ENCODE data around the gene RNF212.

The RNF212 gene

GRCh38 chr4:1077711-1078477, 35.5 kb downstream of the RNF212 start:
- peaks cover 15% of the 10 kb centered on the region for H3K27me3 ChIP-seq (replicated peaks; ENCODE audit: control insufficient read depth, insufficient read depth, low read length)
- no peak for DNase-seq (ENCODE audit: low read depth)
- no peaks in the 10 kb centered on the region for H3K36me3 ChIP-seq (ENCODE audit: control insufficient read depth, insufficient read depth, low read length, severe bottlenecking)
- H3K9ac ChIP-seq (ENCODE audit: low read length) = no peak overlapping the region
- peaks cover 14% of the 10 kb centered on the region for H3K4me1 ChIP-seq (ENCODE audit: control insufficient read depth, insufficient read depth, low read length)
- no peak overlapping the region for H3K4me3 ChIP-seq (ENCODE audit: low read length)
- no peaks in the 10 kb centered on the region for H3K9me3 ChIP-seq (ENCODE audit: control insufficient read depth, low read length)

DNA sequence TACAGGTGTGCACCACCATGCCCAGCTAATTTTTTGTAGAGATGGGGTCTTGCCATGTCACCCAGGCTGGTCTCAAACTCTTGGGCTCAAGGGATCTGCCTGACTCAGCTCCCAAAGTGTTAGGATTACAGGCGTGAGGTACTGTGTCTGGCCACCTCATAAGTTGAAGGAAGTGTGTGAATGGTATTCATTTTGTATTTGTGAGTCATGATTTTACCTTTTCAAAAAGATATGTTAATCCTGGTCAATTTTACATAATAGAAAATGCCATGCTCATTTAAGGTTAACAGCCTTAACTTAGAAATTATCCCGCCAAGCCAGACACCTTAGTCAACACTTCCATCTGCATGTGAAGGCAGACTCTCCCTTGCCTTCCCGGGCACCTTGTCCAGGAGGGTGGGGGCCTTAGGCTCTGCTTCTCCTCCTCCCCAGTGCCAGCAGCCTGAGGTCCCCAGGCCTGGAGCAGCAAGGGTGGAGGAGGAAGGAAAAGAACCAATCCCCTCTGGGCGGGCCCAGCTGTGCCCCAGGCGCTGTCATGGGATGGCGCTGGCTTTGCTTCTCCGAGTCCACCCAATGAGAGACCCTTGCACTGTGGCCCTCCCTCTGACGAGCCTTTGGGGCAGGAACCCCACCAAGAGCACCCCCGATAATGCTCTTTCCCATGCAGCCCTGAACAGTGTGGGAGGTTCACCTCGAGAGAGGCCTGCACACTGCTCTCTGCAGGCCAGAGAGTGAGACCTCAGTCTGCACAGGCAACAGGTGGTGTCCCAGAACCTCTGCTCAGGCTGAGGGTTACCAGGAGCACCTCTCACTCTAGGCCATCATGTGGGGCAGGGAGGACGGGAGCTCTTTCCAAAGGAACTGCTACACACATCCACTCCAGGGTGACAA, 37.3 kb downstream of the RNF212 start:
- no peak for DNase-seq (ENCODE audit: low read depth)
- no peak overlapping the region for H3K9ac ChIP-seq (ENCODE audit: low read length)
- H3K4me1 ChIP-seq (ENCODE audit: control insufficient read depth, insufficient read depth, low read length) = peaks cover 3% of the 10 kb centered on the region
- peaks cover 15% of the 10 kb centered on the region for H3K27me3 ChIP-seq (replicated peaks; ENCODE audit: control insufficient read depth, insufficient read depth, low read length)
- no peak overlapping the region for H3K4me3 ChIP-seq (ENCODE audit: low read length)
- H3K36me3 ChIP-seq (ENCODE audit: control insufficient read depth, insufficient read depth, low read length, severe bottlenecking) = no peaks in the 10 kb centered on the region
- H3K9me3 ChIP-seq (ENCODE audit: control insufficient read depth, low read length) = no peaks in the 10 kb centered on the region

DNA sequence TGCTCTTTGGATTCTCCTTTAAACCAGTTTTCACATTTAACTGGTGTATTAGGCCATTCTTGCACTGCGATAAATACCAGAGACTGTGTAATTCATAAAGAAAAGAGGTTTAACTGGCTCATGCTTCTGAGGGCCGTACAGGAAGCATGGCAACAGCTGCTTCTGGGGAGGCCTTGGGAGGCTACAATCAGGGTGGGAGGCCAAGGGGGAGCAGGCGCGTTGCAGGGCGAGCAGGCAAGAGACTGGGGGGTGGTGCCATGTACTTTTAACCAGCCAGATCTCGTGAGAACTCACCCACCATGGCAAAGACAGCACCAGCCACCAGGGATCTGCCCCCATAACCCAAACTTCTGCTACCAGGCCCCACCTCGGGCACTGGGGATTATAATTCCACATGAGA, 38.1 kb downstream of the RNF212 start:
- Histone ChIP-seq H3K9ac (ENCODE audit: low read length) (no peak overlapping the region), H3K36me3 (ENCODE audit: control insufficient read depth, insufficient read depth, low read length, severe bottlenecking) (no peaks in the 10 kb centered on the region), H3K27me3 (replicated peaks; ENCODE audit: control insufficient read depth, insufficient read depth, low read length) (peaks cover 15% of the 10 kb centered on the region), H3K4me3 (ENCODE audit: low read length) (no peak overlapping the region), H3K9me3 (ENCODE audit: control insufficient read depth, low read length) (no peaks in the 10 kb centered on the region), H3K4me1 (ENCODE audit: control insufficient read depth, insufficient read depth, low read length) (peaks cover 3% of the 10 kb centered on the region)
- no peak for DNase-seq (ENCODE audit: low read depth)

- H3K4me1 ChIP-seq (ENCODE audit: control insufficient read depth, insufficient read depth, low read length) = peaks cover 3% of the 10 kb centered on the region
- H3K27me3 ChIP-seq (replicated peaks; ENCODE audit: control insufficient read depth, insufficient read depth, low read length) = peaks cover 16% of the 10 kb centered on the region
- no peaks in the 10 kb centered on the region for H3K36me3 ChIP-seq (ENCODE audit: control insufficient read depth, insufficient read depth, low read length, severe bottlenecking)
- no peaks in the 10 kb centered on the region for H3K9me3 ChIP-seq (ENCODE audit: control insufficient read depth, low read length)
- H3K4me3 ChIP-seq (ENCODE audit: low read length) = no peak overlapping the region
- DNase-seq (ENCODE audit: low read depth) = no peak
- no peak overlapping the region for H3K9ac ChIP-seq (ENCODE audit: low read length)
These were observed 39.3 kb downstream of the RNF212 start for GRCh38 chr4:1074077-1074476.

DNA sequence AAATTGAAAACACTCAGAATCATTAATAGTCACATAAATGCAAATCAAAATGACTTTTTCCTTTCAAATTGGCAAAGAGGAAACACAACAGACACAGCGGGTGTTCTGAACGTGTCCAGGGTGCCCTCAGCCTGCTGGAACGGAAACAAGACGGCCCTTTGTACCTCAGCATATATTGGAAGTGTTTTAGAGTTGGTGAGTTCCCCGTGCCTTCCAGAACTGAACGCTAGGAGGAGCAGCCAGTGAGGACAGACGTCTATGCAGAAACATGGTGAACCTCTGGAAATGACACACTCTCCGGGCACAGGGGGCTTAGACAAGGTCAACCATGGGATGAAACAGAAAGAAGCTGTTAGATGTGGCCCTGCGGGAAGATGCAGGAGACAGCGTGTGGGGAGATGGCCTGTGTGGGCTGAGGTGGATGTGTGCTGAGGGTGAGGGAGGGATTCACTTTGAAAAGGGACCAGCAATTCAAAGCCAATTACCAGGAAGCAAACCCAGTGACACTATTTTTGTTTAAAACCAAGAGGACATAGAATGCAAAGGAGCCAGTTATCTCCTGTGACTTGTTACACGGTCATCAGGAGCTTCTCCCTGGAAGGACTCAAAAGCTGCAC, 40.4 kb downstream of the RNF212 start:
- H3K4me1 ChIP-seq (ENCODE audit: control insufficient read depth, insufficient read depth, low read length) = peaks cover 3% of the 10 kb centered on the region
- H3K4me3 ChIP-seq (ENCODE audit: low read length) = no peak overlapping the region
- peaks cover 16% of the 10 kb centered on the region for H3K27me3 ChIP-seq (replicated peaks; ENCODE audit: control insufficient read depth, insufficient read depth, low read length)
- DNase-seq (ENCODE audit: low read depth) = peak; percentile 68
- no peaks in the 10 kb centered on the region for H3K36me3 ChIP-seq (ENCODE audit: control insufficient read depth, insufficient read depth, low read length, severe bottlenecking)
- H3K9me3 ChIP-seq (ENCODE audit: control insufficient read depth, low read length) = no peaks in the 10 kb centered on the region
- H3K9ac ChIP-seq (ENCODE audit: low read length) = no peak overlapping the region

DNA sequence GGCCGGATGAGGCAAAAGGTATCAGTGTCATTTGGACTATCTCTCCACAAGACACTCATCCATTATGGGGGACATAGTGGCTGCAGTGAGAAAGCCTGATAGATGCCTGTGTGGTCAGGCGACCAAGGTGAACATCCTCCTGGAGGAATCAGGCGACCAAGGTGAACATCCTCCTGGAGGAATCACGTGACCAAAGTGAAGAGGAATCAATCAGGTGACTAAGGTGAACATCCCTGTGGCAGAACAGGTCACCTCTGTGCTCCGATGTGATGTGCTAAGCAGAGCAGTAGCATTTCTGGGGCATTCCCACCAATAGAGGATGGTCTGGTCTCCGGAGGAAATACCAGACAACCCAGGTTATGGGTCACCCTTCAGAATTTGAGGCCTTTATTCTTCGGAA, 44.0 kb downstream of the RNF212 start:
- H3K4me3 ChIP-seq (ENCODE audit: low read length) = no peak overlapping the region
- H3K36me3 ChIP-seq (ENCODE audit: control insufficient read depth, insufficient read depth, low read length, severe bottlenecking) = no peaks in the 10 kb centered on the region
- no peaks in the 10 kb centered on the region for H3K9me3 ChIP-seq (ENCODE audit: control insufficient read depth, low read length)
- peaks cover 3% of the 10 kb centered on the region for H3K4me1 ChIP-seq (ENCODE audit: control insufficient read depth, insufficient read depth, low read length)
- peaks cover 14% of the 10 kb centered on the region for H3K27me3 ChIP-seq (replicated peaks; ENCODE audit: control insufficient read depth, insufficient read depth, low read length)
- DNase-seq (ENCODE audit: low read depth) = no peak
- no peak overlapping the region for H3K9ac ChIP-seq (ENCODE audit: low read length)

- peaks cover 13% of the 10 kb centered on the region for H3K4me1 ChIP-seq (ENCODE audit: control insufficient read depth, insufficient read depth, low read length)
- H3K4me3 ChIP-seq (ENCODE audit: low read length) = no peak overlapping the region
- H3K9me3 ChIP-seq (ENCODE audit: control insufficient read depth, low read length) = no peaks in the 10 kb centered on the region
- H3K9ac ChIP-seq (ENCODE audit: low read length) = no peak overlapping the region
- peaks cover 20% of the 10 kb centered on the region for H3K27me3 ChIP-seq (replicated peaks; ENCODE audit: control insufficient read depth, insufficient read depth, low read length)
- H3K36me3 ChIP-seq (ENCODE audit: control insufficient read depth, insufficient read depth, low read length, severe bottlenecking) = no peaks in the 10 kb centered on the region
- no peak for DNase-seq (ENCODE audit: low read depth)
These were observed 47.6 kb downstream of the RNF212 start for GRCh38 chr4:1065732-1066131.

GRCh38 chr4:1062419-1062818, 50.9 kb downstream of the RNF212 start:
- DNase-seq (ENCODE audit: low read depth) = no peak
- H3K4me3 ChIP-seq (ENCODE audit: low read length) = no peak overlapping the region
- peaks cover 14% of the 10 kb centered on the region for H3K27me3 ChIP-seq (replicated peaks; ENCODE audit: control insufficient read depth, insufficient read depth, low read length)
- H3K4me1 ChIP-seq (ENCODE audit: control insufficient read depth, insufficient read depth, low read length) = peaks cover 13% of the 10 kb centered on the region
- no peaks in the 10 kb centered on the region for H3K9me3 ChIP-seq (ENCODE audit: control insufficient read depth, low read length)
- no peak overlapping the region for H3K9ac ChIP-seq (ENCODE audit: low read length)
- no peaks in the 10 kb centered on the region for H3K36me3 ChIP-seq (ENCODE audit: control insufficient read depth, insufficient read depth, low read length, severe bottlenecking)

DNA sequence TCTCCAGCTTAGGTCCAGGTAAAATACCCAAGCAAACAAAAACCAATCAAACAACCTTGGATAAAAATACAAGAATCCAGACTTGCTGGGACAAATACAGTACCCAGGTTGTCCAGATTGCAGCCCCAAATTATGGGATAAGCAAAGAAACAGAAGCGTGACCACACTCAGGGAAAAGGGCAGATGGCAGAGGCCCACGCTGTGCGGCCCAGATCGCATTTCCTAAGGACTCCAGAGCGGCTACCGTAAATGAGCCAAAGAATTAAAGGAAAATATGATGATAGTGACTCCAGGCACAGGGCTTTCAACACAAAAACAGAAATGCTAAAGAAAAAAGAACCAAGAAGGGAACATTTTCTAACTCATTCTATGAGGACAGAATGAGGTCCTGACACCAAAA, 51.6 kb downstream of the RNF212 start:
- H3K27me3 ChIP-seq (replicated peaks; ENCODE audit: control insufficient read depth, insufficient read depth, low read length) = peaks cover 12% of the 10 kb centered on the region

DNA sequence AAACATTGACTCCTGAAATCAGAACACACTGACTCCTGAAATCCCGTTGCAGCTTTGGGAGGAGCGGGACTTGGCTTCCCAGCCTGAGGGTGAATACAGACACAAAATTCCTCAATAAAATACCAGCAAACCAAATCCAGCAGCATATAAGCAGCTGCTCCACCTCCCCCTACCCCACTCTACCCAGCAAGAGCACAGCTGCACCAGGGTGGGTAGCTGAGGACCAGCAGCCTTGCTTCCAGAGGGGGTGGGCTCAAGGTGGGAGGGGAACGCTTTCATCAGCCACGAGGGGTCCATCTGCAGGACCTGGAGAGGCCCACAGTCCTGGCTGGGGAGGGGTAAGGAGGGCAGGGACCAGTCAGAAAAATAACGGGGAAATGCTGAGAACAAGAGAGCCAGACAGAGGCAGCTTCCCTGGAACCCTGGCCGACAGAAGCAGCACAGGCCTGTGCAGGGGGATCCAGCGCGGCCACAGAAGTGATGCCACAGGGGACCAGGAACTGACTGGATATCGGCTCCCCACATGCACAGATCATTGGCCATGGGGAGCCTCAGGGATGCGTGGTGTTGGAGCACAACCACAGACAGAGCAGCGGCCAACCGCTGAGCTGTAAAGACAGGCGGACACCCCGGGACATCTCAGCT, 52.2 kb downstream of the RNF212 start:
- Histone ChIP-seq H3K4me3 (ENCODE audit: low read length) (no peak overlapping the region), H3K36me3 (ENCODE audit: control insufficient read depth, insufficient read depth, low read length, severe bottlenecking) (no peaks in the 10 kb centered on the region), H3K27me3 (replicated peaks; ENCODE audit: control insufficient read depth, insufficient read depth, low read length) (peaks cover 8% of the 10 kb centered on the region), H3K9me3 (ENCODE audit: control insufficient read depth, low read length) (no peaks in the 10 kb centered on the region), H3K9ac (ENCODE audit: low read length) (no peak overlapping the region), H3K4me1 (ENCODE audit: control insufficient read depth, insufficient read depth, low read length) (peaks cover 13% of the 10 kb centered on the region)
- no peak for DNase-seq (ENCODE audit: low read depth)

More for the DNA sequence above, 51.6 kb downstream of the RNF212 start:
- Histone ChIP-seq H3K4me1 (ENCODE audit: control insufficient read depth, insufficient read depth, low read length) (peaks cover 13% of the 10 kb centered on the region), H3K36me3 (ENCODE audit: control insufficient read depth, insufficient read depth, low read length, severe bottlenecking) (no peaks in the 10 kb centered on the region), H3K9me3 (ENCODE audit: control insufficient read depth, low read length) (no peaks in the 10 kb centered on the region), H3K4me3 (ENCODE audit: low read length) (no peak overlapping the region), H3K9ac (ENCODE audit: low read length) (no peak overlapping the region)
- DNase-seq (ENCODE audit: low read depth) = no peak

DNA sequence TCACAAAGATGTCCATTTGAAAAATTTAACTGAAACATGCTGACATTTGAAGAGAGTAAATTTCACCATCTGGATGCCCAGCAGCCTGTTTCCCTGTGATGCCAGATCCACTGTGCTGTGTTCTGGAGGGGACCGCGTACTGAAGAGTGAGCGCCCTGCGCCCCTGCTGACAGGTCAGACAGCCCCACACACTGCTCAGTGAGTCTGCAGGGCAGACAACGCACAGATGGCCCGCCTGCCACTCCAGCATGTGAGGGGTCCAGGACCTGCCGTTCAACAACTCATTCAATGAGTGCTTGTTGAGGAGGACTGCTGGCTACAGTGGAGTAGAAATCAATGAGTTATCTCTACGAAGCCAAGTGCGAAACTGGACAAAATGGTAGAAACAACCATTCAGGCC, 52.7 kb downstream of the RNF212 start:
- Histone ChIP-seq H3K4me1 (ENCODE audit: control insufficient read depth, insufficient read depth, low read length) (peaks cover 13% of the 10 kb centered on the region), H3K27me3 (replicated peaks; ENCODE audit: control insufficient read depth, insufficient read depth, low read length) (peaks cover 6% of the 10 kb centered on the region), H3K9ac (ENCODE audit: low read length) (no peak overlapping the region), H3K9me3 (ENCODE audit: control insufficient read depth, low read length) (no peaks in the 10 kb centered on the region), H3K4me3 (ENCODE audit: low read length) (no peak overlapping the region), H3K36me3 (ENCODE audit: control insufficient read depth, insufficient read depth, low read length, severe bottlenecking) (no peaks in the 10 kb centered on the region)
- DNase-seq (ENCODE audit: low read depth) = no peak

Measured in adipocyte (in vitro differentiated cells).